IPS DF 6.9 (cell line): Measurements from ENCODE around the gene ZNF256.
"Not testable (repeated sequence)": the region's sequence is repeated elsewhere in the genome, so short reads cannot be mapped to it uniquely, and the experiment has no call there.

Source experiments
- DNase-seq: peaks from one replicate; pipeline ENCODE4 v3.0.0-alpha.2; 2013; ENCODE audit warnings: low read depth, low spot score
- H3K27ac ChIP-seq: one replicate; pipeline ENCODE4 v1.5.1; 2013; ENCODE audit warnings: low read length, control low read depth
- H3K27me3 ChIP-seq: 2 replicates; pipeline ENCODE4 v1.6.1; 2013; ENCODE audit warnings: mild to moderate bottlenecking, low read length; ENCODE audit not compliant: control insufficient read depth, insufficient read depth
- H3K36me3 ChIP-seq: 2 replicates; pipeline ENCODE4 v1.6.1; 2013; ENCODE audit warnings: low read length; ENCODE audit not compliant: control insufficient read depth, insufficient read depth
- H3K4me1 ChIP-seq: 2 replicates; pipeline ENCODE4 v1.6.1; 2013; ENCODE audit warnings: low read length; ENCODE audit not compliant: control insufficient read depth, insufficient read depth
- H3K4me3 ChIP-seq: 2 replicates; pipeline ENCODE4 v1.5.1; 2013; ENCODE audit warnings: mild to moderate bottlenecking, low read length
- H3K9me3 ChIP-seq: 2 replicates; pipeline ENCODE4 v1.6.1; 2013; ENCODE audit warnings: low read length, inconsistent platforms; ENCODE audit not compliant: control insufficient read depth, insufficient read depth
- WGBS: extraction: QIAGEN DNeasy Blood & Tissue Kit; methylation state at CpG from one replicate; pipeline ENCODE4 v1.1.7; 2013; ENCODE audit warnings: mixed read lengths, missing lambda C conversion rate; ENCODE audit not compliant: insufficient read length, insufficient coverage; 5-methylcytosine and 5-hydroxymethylcytosine counted together

The ZNF256 gene

DNA sequence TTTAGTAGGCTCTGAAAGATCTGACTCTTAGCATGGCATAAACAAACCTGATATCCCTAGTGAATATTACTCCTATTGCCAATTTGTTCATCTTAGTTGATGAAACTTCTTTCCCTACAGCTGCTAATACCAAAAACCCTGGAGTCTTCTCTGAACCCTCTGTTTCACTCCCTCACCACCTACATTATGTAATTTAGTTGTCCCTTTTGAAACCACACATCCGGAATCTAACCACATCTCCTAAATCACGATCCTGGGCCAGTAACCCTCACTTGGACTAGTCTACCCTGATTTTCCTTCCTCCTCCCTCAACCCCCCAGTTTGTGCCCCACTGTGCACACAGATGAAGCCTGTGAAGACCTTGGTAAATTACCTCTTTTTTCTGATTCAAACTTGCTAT lies 1.2 kb downstream of the ZNF256 start:
- Histone ChIP-seq H3K4me1 (no peaks in the 10 kb centered on the region), H3K27me3 (no peaks in the 10 kb centered on the region), H3K36me3 (peaks cover 10% of the 10 kb centered on the region), H3K4me3 (peak overlapping the region; percentile 94; the same call in 1 of the 2 replicates), H3K27ac (no peak overlapping the region), H3K9me3 (0 out of 2 replicates have a peak, but pooled peaks cover 1% of the 10 kb centered on the region)
- no CpG with 5 or more reads among the region's 2 CpGs for WGBS
- DNase-seq, result no peak

DNA sequence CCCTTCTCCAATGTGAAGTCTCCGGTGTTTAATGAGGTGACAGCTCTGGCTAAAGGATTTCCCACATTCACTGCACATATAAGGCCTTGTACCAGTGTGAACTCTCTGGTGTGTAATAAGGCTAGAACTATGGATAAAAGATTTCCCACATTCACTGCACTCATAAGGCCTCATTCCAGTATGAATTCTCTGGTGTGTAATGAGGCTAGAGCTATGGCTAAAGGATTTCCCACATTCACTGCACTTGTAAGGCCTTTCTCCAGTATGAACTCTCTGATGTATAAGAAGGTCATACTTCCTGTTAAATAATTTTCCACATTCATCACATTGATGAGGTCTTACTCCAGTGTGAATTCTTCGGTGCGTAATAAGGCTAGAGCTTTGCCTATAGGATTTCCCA lies 5.9 kb downstream of the ZNF256 start:
- WGBS, result no CpG with 5 or more reads among the region's 3 CpGs
- no peak for DNase-seq
- Histone ChIP-seq H3K4me3 (no peak overlapping the region), H3K9me3 (no peaks in the 10 kb centered on the region), H3K36me3 (peaks cover 13% of the 10 kb centered on the region; the same call in 1 of the 2 replicates), H3K27me3 (no peaks in the 10 kb centered on the region), H3K4me1 (no peaks in the 10 kb centered on the region), H3K27ac (no peak overlapping the region)

DNA sequence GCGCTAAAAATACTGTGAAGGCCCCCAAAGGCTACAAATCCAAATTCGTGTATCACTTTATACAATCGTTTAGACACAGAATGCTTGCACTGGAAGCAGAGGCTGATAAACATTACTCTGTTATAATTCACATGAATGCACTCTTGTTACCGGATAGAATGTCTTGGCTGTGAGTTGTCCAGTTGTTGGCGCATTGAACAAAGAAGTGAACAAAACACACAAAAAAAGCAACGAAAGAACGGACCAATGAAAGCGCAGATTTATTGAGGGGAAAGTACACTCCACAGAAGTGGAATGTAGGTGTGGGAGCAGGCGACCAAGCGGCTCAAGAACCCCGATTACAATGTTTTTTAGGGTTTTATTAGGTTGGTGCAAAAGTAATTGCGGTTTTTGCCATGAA lies 11.8 kb downstream of the ZNF256 start:
- DNase-seq, result no peak
- H3K4me1 ChIP-seq, result no peaks in the 10 kb centered on the region
- no peaks in the 10 kb centered on the region; the same call in 1 of the 2 replicates for H3K36me3 ChIP-seq
- H3K27ac ChIP-seq, result no peak overlapping the region
- no CpG with 5 or more reads among the region's 12 CpGs for WGBS
- H3K27me3 ChIP-seq, result no peaks in the 10 kb centered on the region
- H3K4me3 ChIP-seq, result no peak overlapping the region
- no peaks in the 10 kb centered on the region for H3K9me3 ChIP-seq

DNA sequence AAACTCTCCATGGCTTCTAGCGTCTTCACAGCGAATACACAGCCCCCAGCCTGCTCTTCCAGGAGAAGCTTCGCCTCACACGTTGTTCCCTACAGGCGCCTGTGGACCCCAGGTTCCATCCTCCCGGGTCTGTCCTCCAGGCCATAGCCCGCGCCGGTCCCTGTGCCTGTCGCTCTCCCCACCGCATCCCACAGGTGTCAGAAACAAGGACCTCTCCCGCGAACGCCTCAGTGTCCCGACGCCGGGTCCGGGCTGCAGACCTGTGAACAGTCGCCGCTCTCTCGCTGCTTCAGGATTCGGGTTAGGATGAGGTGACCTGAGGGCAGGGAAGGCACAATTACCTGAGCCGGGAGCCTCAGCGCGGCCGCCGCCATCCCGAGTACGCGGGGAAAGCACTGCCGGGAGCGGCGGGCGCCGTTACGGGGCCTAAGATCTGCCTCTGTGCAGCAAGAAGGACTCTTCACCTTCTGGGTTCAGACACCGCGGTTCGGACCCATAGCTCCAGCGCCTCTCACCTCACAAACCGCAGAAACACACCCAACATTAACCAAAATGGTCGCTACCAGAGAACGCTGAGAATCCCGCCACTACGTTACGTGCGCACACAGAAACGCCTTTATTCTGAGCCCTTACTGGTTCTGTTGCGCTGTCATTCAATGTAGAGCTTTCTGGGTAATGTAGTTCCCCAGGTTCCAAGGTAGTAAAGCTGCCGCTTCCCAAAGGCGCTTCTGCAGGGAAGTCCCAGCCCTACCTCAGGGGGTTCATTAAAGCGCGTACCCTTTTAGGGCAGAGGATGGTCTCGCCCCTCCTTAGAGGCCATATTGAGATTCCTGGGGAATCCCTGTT lies 12.5 kb downstream of the ZNF256 start, which contains the start of gene ZNF418:
ZNF418 (minus strand) TSS at position 583 of the 846 bp plus-strand sequence. CDS start 1,580 bp downstream, outside the sequence.
- no CpG with 5 or more reads among the region's 54 CpGs for WGBS
- H3K4me3 ChIP-seq, result peak within 1 kb of the TSS; percentile 82
- peaks cover 5% of the 10 kb centered on the region; the same call in 1 of the 2 replicates for H3K36me3 ChIP-seq
- H3K9me3 ChIP-seq, result no peaks in the 10 kb centered on the region
- DNase-seq, result peak; percentile 85
- no peaks in the 10 kb centered on the region for H3K4me1 ChIP-seq
- no peaks in the 10 kb centered on the region for H3K27me3 ChIP-seq
- H3K27ac ChIP-seq, result no peak within 1 kb of the TSS

DNA sequence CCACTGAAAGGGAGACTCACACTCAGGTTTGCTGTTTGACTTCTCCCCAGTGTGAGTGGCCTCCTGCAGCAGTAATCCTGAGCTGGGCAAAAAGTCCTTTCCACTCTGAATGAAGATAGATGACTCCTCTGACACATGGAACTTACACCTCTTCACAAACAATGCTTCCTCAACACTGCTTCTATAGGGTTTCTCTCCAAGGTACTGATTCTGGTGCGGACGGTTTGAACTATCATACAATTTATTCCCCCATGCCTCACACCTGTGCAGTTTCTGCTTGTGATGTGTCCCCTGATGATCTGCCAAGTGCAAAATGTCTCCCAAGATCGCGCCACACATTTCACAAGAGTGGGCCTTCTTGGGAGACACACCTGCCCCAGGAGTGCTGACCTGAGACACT lies 19.9 kb downstream of the ZNF256 start:
- no peaks in the 10 kb centered on the region for H3K4me1 ChIP-seq
- H3K9me3 ChIP-seq, result peaks cover 11% of the 10 kb centered on the region
- WGBS, result no CpG with 5 or more reads among the region's 4 CpGs
- peaks cover 42% of the 10 kb centered on the region for H3K36me3 ChIP-seq
- no peaks in the 10 kb centered on the region for H3K27me3 ChIP-seq
- no peak overlapping the region for H3K4me3 ChIP-seq
- no peak for DNase-seq
- no peak overlapping the region for H3K27ac ChIP-seq

DNA sequence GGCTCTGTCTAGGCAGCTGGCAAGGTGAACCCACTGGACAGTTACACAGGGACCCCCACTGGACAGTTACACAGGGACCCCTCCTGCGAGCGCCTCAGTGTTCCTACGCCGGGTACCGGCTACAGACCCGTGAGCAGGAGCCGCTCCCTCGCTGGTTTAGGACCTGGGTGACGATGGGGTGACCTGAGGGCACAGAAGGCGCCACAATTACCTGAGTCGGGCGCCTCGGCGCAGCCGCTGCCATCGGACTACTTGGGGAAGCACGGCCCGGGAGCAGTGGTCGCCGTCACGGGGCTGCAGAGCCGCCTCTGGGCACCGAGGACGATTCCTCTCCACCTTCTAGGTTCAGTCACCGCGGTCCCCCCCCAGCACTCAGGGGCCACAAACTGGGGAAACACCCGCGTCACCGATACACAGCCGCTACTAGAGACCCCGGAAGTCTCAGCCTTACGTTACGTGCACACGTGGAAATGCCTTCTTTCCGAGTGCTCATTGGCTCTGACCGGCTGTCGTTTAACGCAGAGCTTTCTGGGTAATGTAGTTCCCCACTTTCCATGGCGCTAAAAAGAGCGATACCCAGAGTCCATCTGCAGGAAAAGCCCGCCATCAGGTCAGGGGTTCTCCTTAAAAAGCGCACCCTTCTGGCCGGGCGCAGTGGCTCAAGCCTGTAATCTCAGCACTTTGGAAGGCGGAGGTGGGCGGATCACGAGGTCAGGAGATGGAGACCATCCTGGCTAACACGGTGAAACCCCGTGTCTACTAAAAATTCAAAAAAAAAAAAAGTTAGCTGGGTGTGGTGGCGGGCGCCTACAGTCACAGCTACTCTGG lies 31.1 kb downstream of the ZNF256 start, which contains the start of gene ZNF417:
ZNF417 (minus strand) TSS at position 425 of the 828 bp plus-strand sequence; CDS start at position 244, 181 bp downstream.
- no CpG with 5 or more reads among the region's 51 CpGs for WGBS
- not testable (repeated sequence) for H3K9me3 ChIP-seq, H3K36me3 ChIP-seq, H3K27me3 ChIP-seq, H3K27ac ChIP-seq, H3K4me1 ChIP-seq
- peak within 1 kb of the TSS; percentile 80; the same call in 1 of the 2 replicates for H3K4me3 ChIP-seq
- DNase-seq, result peak; percentile 98

DNA sequence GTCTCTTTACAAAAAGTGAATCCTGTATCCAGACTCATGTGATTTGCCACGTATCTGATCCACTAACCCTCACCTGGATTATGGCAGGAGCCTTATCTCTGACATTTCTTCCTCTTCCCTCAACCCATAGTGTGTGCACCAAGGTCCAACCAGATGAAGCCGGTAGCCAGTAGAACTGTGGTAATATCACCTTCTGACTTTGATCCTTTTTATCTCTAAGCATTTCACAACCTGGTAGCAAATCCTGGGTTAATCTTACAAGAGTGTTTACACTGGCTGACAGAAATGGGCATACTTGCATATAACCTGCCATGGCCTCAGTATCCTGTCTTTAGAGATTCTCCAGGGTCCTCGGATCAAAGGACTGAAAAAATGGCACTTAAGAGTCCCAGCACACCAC lies 33.0 kb downstream of the ZNF256 start:
- no peak for DNase-seq
- no peaks in the 10 kb centered on the region for H3K4me1 ChIP-seq
- H3K27me3 ChIP-seq, result no peaks in the 10 kb centered on the region
- peaks cover 3% of the 10 kb centered on the region; the same call in 1 of the 2 replicates for H3K36me3 ChIP-seq
- no peak overlapping the region for H3K4me3 ChIP-seq
- no peaks in the 10 kb centered on the region for H3K9me3 ChIP-seq
- no CpG with 5 or more reads among the region's 3 CpGs for WGBS
- H3K27ac ChIP-seq, result no peak overlapping the region

DNA sequence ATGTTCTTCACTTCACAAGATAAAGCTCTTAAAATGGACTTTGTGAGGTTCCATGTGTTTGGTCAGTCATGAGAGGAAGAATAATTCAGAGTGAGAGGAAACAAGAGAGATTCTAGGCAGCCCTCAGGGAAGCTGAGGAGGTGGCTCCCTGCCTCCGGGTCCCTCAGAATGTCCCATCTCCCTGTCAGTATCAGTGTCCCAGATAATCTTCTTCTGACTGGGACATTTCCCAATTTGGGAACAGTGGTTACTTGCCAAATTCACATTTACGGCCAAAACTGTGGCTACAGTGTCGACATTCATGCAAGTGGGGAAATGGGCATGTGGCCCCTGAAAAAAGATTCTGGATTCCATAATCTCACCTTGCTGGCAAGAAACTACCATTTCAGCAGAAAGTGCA lies 40.1 kb downstream of the ZNF256 start:
- H3K36me3 ChIP-seq, result peaks cover 7% of the 10 kb centered on the region; the same call in 1 of the 2 replicates
- no peak overlapping the region for H3K27ac ChIP-seq
- DNase-seq, result no peak
- H3K4me1 ChIP-seq, result no peaks in the 10 kb centered on the region
- no peaks in the 10 kb centered on the region for H3K9me3 ChIP-seq
- H3K27me3 ChIP-seq, result no peaks in the 10 kb centered on the region
- H3K4me3 ChIP-seq, result no peak overlapping the region
- no CpG with 5 or more reads among the region's 3 CpGs for WGBS

DNA sequence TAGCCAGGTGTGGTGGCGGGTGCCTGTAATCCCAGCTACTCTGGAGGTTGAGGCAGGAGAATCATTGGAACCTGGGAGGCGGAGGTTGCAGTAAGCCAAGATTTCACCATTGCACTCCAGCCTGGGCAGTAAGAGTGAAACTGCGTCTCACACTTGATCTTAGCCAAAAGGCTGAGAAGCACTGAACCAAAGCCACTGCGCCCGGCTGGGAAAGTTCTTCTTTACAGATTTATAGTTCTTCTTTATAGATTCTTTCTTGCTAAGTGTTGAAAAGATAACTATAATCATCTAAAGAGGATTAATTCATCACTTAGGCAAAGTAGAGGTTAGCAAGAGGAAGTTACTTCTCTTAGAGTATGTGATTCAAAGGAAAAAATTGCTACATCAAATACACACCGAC lies 42.2 kb downstream of the ZNF256 start:
- WGBS, result no CpG with 5 or more reads among the region's 6 CpGs
- Histone ChIP-seq H3K4me3 (no peak overlapping the region), H3K9me3 (no peaks in the 10 kb centered on the region), H3K36me3 (peaks cover 4% of the 10 kb centered on the region; the same call in 1 of the 2 replicates), H3K27me3 (no peaks in the 10 kb centered on the region), H3K4me1 (no peaks in the 10 kb centered on the region), H3K27ac (no peak overlapping the region)
- DNase-seq, result no peak

DNA sequence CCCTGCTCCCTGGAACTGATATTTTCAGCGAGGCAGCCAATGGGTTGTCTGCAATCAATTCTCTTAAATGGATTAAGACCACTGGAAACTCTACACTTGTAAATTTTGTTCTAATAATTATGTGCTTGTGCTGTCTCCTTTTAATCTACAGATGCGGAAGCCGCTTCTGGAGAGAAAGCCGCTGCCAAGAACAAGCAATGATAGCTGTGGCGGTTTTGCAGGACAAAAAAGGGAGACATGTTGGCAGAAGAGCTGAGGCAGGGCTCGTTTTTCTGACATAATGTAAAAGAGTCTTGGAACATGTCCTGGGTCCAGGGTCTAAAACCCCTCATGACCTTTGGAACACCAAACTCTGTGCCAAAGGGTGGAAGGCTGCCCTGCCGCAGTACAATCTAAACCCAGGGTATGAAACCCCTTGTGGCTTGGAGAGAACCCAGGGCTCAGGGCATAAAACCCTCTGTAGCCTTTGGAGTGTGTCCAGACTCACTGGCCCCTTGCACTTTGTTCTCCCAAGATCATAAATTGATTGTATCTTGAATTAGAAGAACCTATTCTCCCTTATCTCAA lies 43.8 kb downstream of the ZNF256 start:
- H3K27me3 ChIP-seq, result no peaks in the 10 kb centered on the region
- no peak for DNase-seq
- H3K4me3 ChIP-seq, result no peak overlapping the region
- WGBS, result no CpG with 5 or more reads among the region's 7 CpGs
- H3K9me3 ChIP-seq, result no peaks in the 10 kb centered on the region
- H3K4me1 ChIP-seq, result no peaks in the 10 kb centered on the region
- peaks cover 4% of the 10 kb centered on the region; the same call in 1 of the 2 replicates for H3K36me3 ChIP-seq
- H3K27ac ChIP-seq, result no peak overlapping the region
